NCI-H2029 treated with DMSO at 0.1 percent for 48 hours (cell line): ENCODE results near the gene MTMR12.

Experiments used
- DNase-seq: peaks from one replicate; lab custom pipeline; 2025; lab: John Stamatoyannopoulos, UW

MTMR12 gene

DNA sequence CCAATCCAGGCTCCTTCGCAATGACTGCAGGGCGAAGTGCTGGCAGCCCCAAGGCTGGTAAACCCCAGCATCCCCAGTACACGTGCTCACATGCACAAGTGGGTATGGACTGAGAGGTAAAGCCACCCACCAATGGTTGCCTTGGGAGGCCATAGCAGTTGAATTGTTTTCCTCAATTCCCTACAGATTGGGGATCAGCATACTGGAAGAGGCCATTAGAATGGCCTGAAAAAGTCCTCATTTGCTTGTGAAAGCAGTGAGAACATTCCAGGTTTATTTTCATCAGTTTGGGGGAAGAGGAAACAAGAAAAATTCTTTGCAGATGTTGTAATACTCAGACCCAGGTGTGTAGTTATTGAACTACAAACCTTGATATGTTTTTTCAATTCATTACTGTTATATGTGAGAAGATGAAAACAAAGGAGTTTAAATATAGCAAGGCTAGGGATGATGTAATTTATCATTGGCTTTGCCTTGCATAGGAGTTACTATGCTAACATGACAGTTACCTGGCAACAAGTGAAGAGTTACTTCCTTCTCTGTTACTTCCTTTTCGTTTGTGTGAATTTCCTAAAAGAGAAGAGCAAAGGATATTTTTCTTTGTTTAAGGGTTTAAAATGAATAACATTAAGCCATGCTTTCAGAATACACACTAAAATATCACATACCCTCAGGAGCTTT is 36.4 kb downstream of the MTMR12 start:
- DNase-seq, result peak; percentile 46

DNA sequence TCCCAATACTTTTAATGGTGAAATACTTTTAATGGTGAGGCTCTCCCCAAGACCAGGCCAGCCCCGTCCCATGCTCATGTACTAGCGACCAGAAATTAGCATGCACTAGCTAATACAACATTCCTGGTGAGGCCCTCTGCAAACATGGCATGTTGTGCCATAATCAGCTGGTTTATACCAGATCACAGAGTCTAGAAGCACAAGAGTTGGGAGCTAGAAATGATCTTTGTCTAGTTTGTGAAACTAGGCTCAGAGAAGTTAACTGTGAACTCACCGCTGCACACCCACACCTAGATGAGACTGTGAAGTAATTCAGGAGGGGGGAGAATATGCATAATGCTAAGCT is 37.4 kb downstream of the MTMR12 start:
- DNase-seq, result no peak

DNA sequence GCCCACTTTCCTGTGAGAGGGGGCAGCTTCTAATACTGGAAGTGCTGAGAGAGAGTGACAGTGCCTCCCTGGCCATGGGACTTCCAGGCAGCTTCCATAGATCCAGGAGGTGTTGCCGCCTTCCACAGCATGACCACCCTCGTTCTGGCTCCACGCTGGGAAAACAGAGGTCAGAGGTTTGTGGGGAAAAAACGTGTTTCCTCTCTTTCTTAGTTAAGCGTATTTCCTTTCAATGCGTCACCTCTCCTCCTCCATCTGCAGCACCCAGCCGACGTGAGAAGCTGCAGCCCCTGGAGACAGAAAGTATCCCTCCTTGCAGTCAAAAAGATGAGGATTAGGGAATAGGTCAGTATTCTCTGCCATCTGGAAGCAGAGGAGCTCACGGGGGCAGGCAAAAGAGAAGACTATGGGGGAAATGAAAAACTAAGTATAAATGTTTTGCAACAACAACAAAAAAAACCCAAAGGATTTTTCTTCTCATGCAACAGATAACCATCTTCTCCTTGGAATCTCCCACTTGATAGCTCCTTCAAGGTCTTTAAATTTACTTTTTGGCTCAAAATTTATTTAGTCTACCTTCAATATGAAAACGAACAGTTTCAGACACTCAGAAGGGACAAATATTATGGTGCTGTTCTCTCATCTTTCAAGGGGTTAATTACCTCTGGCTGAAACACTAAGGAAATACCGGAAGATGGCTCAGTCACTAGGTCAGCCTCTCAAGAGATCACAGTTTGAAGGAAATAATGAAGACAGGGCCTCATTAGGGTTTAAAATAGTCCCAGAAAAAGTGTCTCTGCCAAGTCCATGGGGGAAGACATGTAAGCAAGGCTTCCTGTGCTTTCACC is 38.0 kb downstream of the MTMR12 start:
- DNase-seq, result no peak

DNA sequence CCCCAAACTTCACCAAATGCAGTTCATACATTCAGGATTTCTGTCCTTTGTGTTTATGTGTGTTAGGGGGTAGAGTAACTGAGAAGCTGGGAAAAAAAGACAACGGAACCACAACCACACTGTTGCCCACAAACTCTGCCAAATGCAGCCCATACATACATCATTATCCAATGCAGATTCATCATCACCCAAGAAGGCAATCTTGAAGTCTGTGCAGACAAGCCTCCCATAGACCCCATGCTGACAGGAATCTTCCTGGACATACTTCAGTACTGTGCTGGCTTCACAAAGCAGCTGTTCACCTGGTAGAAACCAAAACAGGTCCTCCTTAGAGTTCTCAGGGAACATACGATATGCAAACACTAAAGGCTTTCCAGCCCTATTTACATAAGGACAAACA is 38.9 kb downstream of the MTMR12 start:
- DNase-seq, result peak; percentile 16

DNA sequence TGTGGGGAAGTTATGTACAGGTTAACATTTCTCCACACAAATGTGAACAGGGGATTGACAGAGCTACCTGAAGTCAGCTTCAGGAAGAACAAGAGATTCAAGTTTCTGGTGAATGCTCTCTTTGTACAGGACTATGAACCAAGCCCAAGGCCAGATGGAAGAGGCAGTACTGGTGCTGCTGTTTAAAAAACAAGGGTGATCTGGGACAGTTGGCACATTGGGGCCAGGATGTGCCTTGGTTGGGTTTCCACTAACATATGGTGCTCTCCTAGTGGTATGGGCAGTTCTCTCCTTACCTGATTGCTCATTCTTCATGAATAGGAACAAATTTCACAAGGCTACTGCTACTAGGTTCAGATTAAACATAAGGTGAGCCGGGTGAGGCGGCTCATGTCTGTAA is 40.0 kb downstream of the MTMR12 start:
- no peak for DNase-seq

DNA sequence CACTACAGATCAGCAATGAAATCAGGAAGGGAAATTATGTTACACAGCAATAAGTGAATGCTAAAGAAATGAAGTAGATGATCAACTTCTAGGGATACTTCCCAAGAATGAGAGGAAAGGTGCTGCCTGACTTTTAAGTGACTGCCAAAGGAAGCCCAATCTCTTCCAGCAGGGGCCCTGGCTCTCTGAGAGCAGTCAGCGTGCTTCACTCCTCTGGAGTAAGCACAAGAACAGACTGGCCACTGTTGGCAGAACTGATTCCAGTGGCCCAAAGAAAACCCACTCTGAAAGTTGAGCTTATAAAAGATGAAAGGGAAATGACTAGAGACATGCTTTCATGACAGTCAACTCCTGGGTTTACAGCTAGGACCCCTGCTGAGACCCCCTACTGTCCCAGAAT is 41.8 kb downstream of the MTMR12 start:
- DNase-seq, result no peak

DNA sequence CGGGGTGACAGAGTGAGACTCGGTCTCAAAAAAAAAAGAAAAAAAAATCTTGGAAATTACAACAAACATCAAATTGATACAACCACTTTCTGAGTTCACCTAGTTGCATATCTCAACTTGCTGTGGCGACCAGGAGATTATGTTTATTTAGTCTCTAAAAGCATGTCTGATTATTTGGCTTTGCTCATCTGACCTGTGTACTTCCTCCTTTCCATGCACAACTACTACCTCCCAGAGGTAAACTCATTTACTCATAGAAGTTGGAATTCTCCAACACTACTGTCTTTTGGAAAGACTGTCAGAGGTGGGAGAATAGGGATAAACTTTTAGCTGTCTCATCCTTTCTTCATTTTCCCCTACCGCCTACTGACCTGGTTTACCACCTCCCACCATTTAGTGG is 42.6 kb downstream of the MTMR12 start:
- DNase-seq, result no peak

DNA sequence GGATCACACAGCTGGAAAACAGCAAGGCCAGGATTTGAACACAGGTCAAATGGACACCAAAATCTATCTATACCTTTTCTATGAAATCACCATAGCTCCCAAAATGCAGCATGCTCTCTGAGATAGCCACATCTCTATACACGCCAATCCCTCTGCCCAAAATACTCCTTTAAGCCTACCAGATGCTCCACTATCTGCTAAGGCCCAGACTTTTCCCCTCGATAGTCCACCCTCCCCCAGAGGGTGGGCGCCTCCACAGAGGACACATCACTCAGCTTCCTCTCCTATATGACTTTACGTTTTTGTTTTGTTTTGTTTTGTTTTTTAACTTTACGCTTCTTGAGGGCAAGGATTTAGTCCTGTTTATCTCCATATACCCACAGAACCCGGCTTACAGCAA is 46.8 kb downstream of the MTMR12 start:
- DNase-seq, result no peak

DNA sequence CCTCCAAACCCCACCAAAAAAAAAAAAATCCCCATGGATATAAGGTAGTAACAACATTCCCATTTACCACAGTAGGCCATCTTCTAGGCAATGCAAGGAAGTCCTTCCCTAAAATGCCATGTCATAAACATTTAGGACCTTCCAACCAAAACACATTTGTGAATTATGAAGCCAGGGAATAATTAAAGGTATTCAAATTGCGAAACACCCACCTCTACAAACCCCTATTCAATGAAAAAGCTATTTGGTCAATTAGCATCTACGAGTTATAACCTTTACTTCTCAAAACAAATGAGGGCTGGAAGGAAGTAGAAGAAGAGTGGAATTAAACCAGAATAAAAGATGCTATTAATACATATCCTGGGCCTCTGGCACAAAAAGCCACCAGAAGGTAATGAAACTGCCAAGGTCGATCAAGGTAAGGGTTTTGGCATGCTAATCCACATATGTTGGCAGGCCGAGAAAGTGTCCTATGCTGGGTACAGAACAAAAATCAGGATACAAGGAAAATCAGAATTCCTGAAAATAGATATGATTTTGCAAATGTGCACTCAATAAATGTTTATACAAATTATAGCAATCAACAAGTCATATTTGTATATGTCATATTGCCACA is 47.7 kb downstream of the MTMR12 start:
- no peak for DNase-seq

DNA sequence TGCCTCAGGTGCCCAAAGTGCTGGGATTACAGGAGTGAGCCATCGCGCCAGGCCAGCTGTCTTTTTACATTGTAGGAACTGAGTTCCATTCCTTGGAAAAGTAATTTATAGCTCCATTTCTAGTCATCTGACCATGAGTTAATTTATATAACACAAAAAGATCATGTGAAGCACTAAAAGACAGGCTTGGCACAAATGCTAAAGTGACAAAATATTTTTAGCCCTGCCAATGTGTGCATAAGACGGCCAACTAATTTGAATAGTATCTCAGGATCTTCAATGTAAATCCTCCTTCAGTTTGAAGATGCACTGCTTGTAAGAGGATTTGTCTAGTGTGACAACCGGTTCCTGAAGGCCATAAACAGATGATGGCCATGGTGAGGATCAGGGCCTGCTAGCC is 49.1 kb downstream of the MTMR12 start:
- DNase-seq, result no peak

DNA sequence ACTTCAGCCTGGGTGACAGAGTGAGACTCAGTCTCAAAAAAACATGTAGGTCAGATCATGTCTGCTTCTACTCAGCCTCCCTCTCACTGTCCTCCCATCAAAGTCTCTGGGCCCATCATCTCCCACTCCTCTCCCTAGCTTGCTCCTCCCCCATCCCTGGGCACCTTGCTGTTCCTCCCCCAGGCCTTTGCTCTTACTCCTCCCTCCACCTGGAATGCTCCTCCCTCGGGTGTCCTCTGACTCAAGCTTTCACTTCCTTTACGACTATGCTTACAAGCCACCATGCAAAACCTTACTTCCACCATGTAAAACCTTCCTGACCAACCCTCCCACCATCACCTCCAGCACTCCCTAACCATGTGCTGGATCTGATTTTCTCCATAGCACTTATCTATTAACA is 51.5 kb downstream of the MTMR12 start:
- no peak for DNase-seq

DNA sequence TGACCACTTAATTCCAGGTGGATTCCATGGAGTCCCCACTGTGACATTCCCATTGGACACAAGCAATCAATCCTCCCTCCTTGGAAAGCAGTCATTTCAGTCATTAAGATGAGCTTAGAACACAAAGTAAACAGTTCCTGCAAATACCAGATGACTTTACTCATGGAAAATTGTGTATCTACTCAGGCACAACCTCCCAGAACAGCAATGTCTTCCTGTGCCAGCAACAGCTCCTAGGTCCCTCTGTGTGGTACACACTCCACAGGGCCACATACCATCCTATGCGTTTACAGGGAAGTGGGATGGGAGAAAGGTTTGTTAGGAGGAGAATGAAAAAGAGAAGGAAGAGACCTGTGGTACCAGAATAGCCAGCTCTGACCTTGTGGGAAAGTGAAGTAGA is 53.7 kb downstream of the MTMR12 start:
- DNase-seq, result no peak

DNA sequence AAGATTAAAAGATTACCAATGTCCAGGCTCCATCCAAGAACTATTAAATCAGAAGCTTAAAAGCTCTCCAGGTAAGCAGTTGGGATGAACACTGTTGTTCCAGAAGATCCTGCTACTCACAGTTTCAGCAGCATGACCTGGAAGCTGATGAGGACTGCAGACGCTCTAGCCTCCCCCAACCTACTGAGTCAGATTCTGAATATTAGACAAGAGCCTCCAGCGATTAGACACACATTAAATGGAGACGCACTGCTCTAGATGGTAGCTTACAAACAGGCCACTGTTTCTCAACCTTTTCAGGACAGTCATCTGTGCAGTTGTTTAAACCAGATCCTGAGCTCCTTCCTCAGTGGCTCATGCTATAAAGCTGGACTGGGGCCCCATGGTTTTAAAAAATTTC is 54.3 kb downstream of the MTMR12 start:
- no peak for DNase-seq

DNA sequence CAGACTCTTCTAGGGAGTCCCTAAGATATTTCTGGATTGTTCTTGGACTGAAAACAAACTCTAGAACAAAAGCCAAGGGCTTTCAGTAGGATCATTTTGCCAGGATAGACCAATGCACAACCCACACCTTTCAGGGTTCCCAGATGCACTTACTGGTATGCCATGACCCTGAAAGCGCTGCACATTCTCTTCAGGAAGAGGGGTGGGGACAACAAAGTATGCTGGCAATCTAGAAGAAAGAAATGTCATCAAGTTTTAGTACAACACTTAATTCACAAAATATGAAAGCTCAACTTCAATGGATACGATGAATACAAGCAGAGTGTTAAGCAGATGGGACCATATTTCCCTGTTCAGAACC is 57.2 kb downstream of the MTMR12 start:
- no peak for DNase-seq

DNA sequence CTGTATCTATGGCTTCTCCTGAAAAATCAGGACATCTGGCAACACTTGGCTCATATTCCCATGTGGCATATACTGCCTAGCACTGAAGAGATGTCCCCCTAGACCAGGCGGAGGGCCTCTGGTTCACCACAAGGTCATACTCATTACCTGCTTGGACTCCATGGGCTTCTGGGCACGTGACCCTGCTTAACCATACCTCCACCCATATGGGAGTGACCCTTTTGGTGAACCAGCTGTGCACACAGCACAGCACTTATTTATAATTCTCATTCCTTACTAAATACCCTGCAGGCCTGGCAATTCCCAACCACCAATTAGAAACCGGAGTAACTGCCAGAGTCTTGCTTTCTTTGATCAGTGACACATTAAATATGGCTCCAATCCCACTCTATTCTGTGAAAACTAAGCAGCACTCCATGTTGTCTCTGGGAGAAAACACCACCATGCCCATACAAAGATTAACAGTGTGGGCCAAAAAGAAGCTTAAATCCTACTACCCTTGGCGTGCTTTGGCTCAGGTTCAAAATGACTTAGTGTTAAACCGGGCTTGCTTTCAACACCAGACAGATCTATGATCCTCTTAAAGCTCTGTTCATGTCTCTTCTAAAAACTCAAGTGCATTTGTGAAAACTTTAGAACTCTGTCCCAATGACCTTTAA is 57.7 kb downstream of the MTMR12 start:
- DNase-seq, result no peak

DNA sequence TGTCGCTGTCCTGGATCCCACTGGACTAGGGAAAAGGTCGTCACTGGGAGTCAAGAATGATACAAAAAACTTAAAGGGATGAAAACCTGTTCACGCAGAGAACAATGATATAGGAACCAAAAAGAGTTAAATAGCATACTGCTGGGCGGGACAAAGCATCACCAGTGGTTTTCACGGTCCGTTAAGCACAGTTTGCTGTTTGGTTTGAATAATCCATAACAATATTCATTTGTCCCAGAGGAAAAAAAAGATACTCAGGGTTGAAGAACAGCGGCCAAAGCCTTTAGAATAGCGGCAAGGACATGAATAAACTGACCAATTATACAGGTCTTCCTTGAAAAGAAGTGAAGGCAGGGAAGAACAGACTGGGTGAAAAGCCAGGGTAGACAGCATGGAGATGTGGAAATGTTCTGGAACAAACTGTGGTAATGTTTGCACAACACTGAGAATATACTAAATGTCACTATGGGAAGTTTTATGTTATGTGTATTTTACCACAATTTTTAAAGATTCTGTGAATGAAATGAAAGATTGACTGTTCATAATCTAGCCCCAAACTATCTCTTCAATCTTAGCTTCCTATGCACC is 60.8 kb downstream of the MTMR12 start:
- no peak for DNase-seq

DNA sequence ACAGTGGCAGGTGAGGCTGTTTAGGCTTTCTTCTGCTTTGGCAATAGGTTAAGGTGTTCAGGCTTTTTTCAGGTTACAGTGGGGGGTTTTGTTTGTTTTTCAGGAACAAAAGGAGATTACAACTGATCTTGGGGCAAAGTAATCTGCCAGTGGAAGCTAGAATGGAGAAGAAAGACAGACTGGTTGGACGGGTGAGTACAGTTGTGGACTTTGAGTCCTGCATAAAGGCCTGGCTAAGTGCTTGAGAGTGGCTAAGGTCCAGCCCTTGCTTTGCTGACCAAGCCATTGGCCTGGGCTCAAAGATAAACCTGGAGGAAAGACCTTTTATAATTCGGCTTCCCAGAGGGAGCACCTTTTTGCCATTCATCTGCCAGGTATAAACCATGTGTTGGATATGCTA is 63.1 kb downstream of the MTMR12 start:
- no peak for DNase-seq

DNA sequence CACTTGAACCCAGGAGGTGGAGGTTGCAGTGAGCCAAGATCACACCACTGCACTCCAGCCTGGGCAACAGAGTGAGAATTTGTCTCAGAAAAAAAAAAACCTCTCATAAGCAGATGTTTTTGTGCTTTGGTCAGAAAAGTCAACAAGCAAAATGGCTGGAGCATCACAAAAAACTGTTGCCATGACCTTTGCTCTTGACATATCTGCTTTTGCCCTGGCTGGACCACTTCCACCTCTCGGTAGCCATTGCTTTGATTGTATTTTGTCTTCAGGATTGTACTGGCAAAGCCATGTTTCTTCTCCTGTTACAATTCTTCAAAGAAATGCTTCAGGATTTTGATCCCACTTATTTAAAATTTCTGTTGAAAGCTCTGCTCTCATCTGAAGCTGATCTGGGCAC is 67.0 kb downstream of the MTMR12 start:
- DNase-seq, result no peak

DNA sequence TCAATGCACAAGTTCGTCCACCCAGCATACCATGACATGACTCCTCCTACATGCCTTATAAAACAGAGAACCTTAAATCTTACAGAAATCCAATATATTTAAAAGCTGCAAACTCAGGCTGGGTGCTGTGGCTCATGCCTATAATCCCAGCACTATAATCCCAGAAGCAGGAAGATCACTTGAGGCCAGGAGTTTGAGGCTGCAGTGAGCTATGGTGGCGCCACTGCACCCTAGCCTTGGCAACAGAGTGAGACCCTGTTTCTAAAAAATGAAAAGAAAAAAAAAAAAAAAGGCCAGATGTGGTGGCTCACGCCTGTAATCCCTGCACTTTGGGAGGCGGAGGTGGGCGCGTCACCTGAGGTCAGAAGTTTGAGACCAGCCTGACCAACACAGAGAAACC is 68.7 kb downstream of the MTMR12 start:
- no peak for DNase-seq

DNA sequence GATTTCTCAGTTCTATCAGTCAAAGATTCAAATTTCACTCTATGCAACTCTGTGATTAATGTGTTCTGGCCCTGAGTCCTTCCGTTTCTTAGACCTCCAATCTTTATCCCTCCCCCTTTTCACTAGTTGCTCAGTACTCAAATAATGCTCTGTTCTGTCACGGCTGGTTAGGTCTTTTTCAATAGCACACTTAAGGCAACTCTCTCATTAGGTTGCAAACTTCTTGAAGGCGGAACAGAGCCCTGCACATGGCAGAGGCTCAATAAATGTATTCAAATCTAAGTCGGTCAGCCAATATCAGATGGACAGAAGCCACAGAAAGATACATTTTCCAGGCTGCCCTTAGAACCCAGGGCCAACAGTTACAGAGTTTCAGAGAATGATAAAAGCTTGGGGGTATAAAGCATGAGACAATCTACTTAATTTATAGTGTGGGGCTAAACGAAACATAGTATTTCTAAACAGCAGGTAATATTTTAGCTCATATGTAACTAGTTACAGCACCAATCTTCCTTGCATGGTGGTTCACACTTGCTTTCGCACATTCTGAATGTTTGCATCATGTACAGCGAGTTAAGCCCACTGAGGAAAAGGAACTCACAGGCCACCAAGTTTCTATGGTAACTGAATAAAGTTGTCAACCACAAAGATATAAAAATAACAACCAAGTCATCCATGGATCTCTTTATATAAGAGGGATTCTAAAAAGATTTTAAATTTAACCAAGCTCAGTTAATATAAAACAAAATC is 71.5 kb downstream of the MTMR12 start:
- no peak for DNase-seq

DNA sequence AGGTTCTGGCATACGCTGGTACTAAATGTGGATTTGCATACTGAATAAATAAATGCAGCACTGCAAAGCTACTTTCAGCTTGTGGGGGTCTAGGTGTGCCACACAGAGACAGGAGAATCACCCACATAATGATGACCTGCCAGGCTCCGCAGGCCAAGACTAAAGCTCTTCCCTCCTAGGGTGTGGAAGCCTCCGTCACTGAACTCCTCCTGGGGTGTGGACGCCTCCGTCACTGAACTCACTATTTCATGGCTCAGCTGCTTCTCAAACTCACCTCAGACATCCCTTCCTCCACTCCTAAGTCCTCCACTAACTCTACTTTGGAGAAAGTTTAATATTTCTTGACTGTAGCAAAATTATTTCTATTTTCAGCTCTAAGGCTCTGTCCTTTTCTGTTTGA is 73.4 kb downstream of the MTMR12 start:
- DNase-seq, result no peak
